SU-DHL-6 (cell line): ENCODE measurements around the gene RAB17.

Source experiments
- H2AFZ ChIP-seq: fragments of 200-600 bp; sonication (generic); 2 replicates; pipeline ENCODE4 v1.6.1; 2014; ENCODE audit warnings: low read depth, mild to moderate bottlenecking, moderate library complexity, mixed read lengths, antibody characterized with exemption, low read length; ENCODE audit not compliant: severe bottlenecking
- H3F3A ChIP-seq: fragments of 200-600 bp; shearing (Covaris generic); 2 replicates; pipeline ENCODE4 v1.6.0; 2016; ENCODE audit warnings: antibody characterized with exemption, mild to moderate bottlenecking; ENCODE audit not compliant: insufficient read depth
- H3K27ac ChIP-seq: fragments of 200-600 bp; sonication (generic); 2 replicates; pipeline ENCODE4 v1.5.1; 2016; ENCODE audit warnings: low read depth, mild to moderate bottlenecking, low read length, moderate library complexity, mixed read lengths
- H3K27me3 ChIP-seq: fragments of 200-600 bp; sonication (generic), shearing (Covaris generic); 2 replicates; pipeline ENCODE4 v1.6.0; 2014; ENCODE audit warnings: mild to moderate bottlenecking, low read length
- H3K36me3 ChIP-seq: fragments of 200-600 bp; sonication (generic); 2 replicates; pipeline ENCODE4 v1.6.1; 2014; ENCODE audit warnings: mild to moderate bottlenecking, low read length, mixed read lengths
- H3K4me2 ChIP-seq: fragments of 300-600, 200-600 bp; shearing (Covaris generic), sonication (generic); 2 replicates; pipeline ENCODE4 v1.6.0; 2014; ENCODE audit warnings: low read length, low read depth, mild to moderate bottlenecking; ENCODE audit not compliant: poor library complexity, severe bottlenecking
- H3K4me3 ChIP-seq: fragments of 200-600 bp; sonication (generic); 2 replicates; pipeline ENCODE4 v1.5.1; 2014; ENCODE audit warnings: antibody characterized with exemption, low read length, mild to moderate bottlenecking, mixed read lengths; ENCODE audit not compliant: insufficient read depth, poor library complexity, severe bottlenecking
- H3K79me2 ChIP-seq: fragments of 200-600 bp; sonication (generic); 2 replicates; pipeline ENCODE4 v1.6.1; 2014; ENCODE audit warnings: mild to moderate bottlenecking, low read length, moderate library complexity; ENCODE audit not compliant: insufficient read depth
- H3K9ac ChIP-seq: fragments of 200-600 bp; sonication (generic); 2 replicates; pipeline ENCODE4 v1.7.0; 2014; ENCODE audit warnings: mild to moderate bottlenecking, low read length
- H3K9me2 ChIP-seq: fragments of 200-600 bp; sonication (generic); replicated peaks from 2 replicates; pipeline ENCODE4 v1.6.1; 2014; ENCODE audit warnings: low read length; ENCODE audit not compliant: insufficient read depth
- H3K9me3 ChIP-seq: fragments of 200-600 bp; sonication (generic); 2 replicates; pipeline ENCODE4 v1.6.1; 2014; ENCODE audit warnings: low read length, mixed read lengths; ENCODE audit not compliant: insufficient read depth
- H4K20me1 ChIP-seq: fragments of 200-600 bp; sonication (generic); 2 replicates; pipeline ENCODE4 v1.6.1; 2014; ENCODE audit warnings: low read depth, mild to moderate bottlenecking, antibody characterized with exemption, low read length, moderate library complexity, mixed read lengths
- CTCF ChIP-seq: fragments of 200-600 bp; sonication (generic); IDR thresholded peaks from one replicate; pipeline ENCODE4 v1.5.1; 2017; ENCODE audit warnings: antibody characterized with exemption, mild to moderate bottlenecking, low read length, moderate library complexity; ENCODE audit not compliant: insufficient read depth, poor library complexity, severe bottlenecking
- EZH2phosphoT487 ChIP-seq: fragments of 200-600 bp; sonication (generic), shearing (Covaris generic); conservative IDR thresholded peaks from 2 replicates; pipeline ENCODE4 v1.6.1; 2018; ENCODE audit warnings: mild to moderate bottlenecking, antibody characterized with exemption, low read length, moderate library complexity, mixed read lengths

RAB17 gene

GRCh38 chr2:237532160-237532559, 58.4 kb downstream of the RAB17 start:
- H3K4me2 ChIP-seq = no peak overlapping the region
- H3K79me2 ChIP-seq = no peaks in the 10 kb centered on the region
- no peak for TF ChIP-seq CTCF
- TF ChIP-seq EZH2phosphoT487 = no peak
- H3K9me2 ChIP-seq = no peaks in the 10 kb centered on the region
- H3K36me3 ChIP-seq = no peaks in the 10 kb centered on the region
- no peaks in the 10 kb centered on the region for H4K20me1 ChIP-seq
- no peaks in the 10 kb centered on the region for H3F3A ChIP-seq
- H3K27ac ChIP-seq = no peak overlapping the region
- H3K27me3 ChIP-seq = no peaks in the 10 kb centered on the region
- H2AFZ ChIP-seq = no peak overlapping the region
- no peak overlapping the region for H3K9ac ChIP-seq
- no peaks in the 10 kb centered on the region for H3K9me3 ChIP-seq
- no peak overlapping the region for H3K4me3 ChIP-seq

- no peaks in the 10 kb centered on the region for H3K27me3 ChIP-seq
- H3K9me2 ChIP-seq = no peaks in the 10 kb centered on the region
- no peak overlapping the region for H3K4me3 ChIP-seq
- H2AFZ ChIP-seq = no peak overlapping the region
- H3F3A ChIP-seq = no peaks in the 10 kb centered on the region
- H3K27ac ChIP-seq = no peak overlapping the region
- no peaks in the 10 kb centered on the region for H3K36me3 ChIP-seq
- H3K9me3 ChIP-seq = no peaks in the 10 kb centered on the region
- H3K79me2 ChIP-seq = no peaks in the 10 kb centered on the region
- H3K4me2 ChIP-seq = no peak overlapping the region
- no peak for TF ChIP-seq CTCF
- TF ChIP-seq EZH2phosphoT487 = no peak
- no peak overlapping the region for H3K9ac ChIP-seq
- H4K20me1 ChIP-seq = no peaks in the 10 kb centered on the region
Measured at GRCh38 chr2:237530472-237531433, 59.8 kb downstream of the RAB17 start.

- TF ChIP-seq CTCF = no peak
- no peaks in the 10 kb centered on the region for H3K9me2 ChIP-seq
- H3K9ac ChIP-seq = no peak overlapping the region
- H3K27me3 ChIP-seq = no peaks in the 10 kb centered on the region
- H2AFZ ChIP-seq = no peak overlapping the region
- no peak overlapping the region for H3K4me3 ChIP-seq
- no peak overlapping the region for H3K4me2 ChIP-seq
- H3K9me3 ChIP-seq = no peaks in the 10 kb centered on the region
- no peaks in the 10 kb centered on the region for H3K79me2 ChIP-seq
- H4K20me1 ChIP-seq = no peaks in the 10 kb centered on the region
- H3F3A ChIP-seq = no peaks in the 10 kb centered on the region
- H3K27ac ChIP-seq = no peak overlapping the region
- H3K36me3 ChIP-seq = no peaks in the 10 kb centered on the region
Measured at GRCh38 chr2:237529452-237530402, 60.8 kb downstream of the RAB17 start.
